SK-N-SH (cell line): ENCODE results near the gene VPS50. TPM values are rescaled to one million over a fixed set of nuclear protein-coding genes. Genes with fewer than 3 reads are reported as not detected.

Source experiments
- CTCF ChIA-PET: fragments of 300-600, 350-600 bp; formaldehyde crosslinking; extraction: SDS; loops from one replicate; lab custom pipeline; 2021; lab: Yijun Ruan, JAX
- POLR2A ChIA-PET: fragments of 350-600 bp; sonication (Branson Sonifier 250); formaldehyde crosslinking; extraction: SDS; loops from one replicate; lab custom pipeline; 2020; ENCODE audit warnings: antibody characterized with exemption, inconsistent platforms; lab: Yijun Ruan, JAX
- DNase-seq: peaks from one replicate; pipeline ENCODE4 v3.0.0; 2012
- H2AFZ ChIP-seq: fragments of 200-600 bp; sonication (generic); 2 replicates; pipeline ENCODE4 v1.8.1; 2016; ENCODE audit warnings: antibody characterized with exemption, mild to moderate bottlenecking, low read depth
- H3F3A ChIP-seq: fragments of 200-600 bp; sonication (generic); replicated peaks from 2 replicates; pipeline ENCODE3; 2016; ENCODE audit warnings: antibody characterized with exemption, mild to moderate bottlenecking; ENCODE audit not compliant: insufficient read depth
- H3K27ac ChIP-seq, 2 experiments: fragments of 200-500 bp in 1 of 2; fragments of 200-600 bp in 1 of 2; sonication (Bioruptor generic) in 1 of 2; sonication (generic), shearing (Covaris generic) in 1 of 2; 2 replicates each; pipeline versions ENCODE4 v1.5.1 to v1.6.1; 2014 to 2016; ENCODE audit warnings: low read depth in 2 of 2, inconsistent platforms in 1 of 2, low read length in 1 of 2, mild to moderate bottlenecking in 1 of 2, mixed read lengths in 1 of 2
- H3K27me3 ChIP-seq: fragments of 200-600 bp; sonication (generic), shearing (Covaris generic); 2 replicates; pipeline ENCODE4 v1.6.1; 2016; ENCODE audit warnings: mixed run types; ENCODE audit not compliant: insufficient read depth
- H3K36me3 ChIP-seq, 2 experiments: fragments of 200-500 bp in 1 of 2; fragments of 200-600 bp in 1 of 2; sonication (Bioruptor generic) in 1 of 2; sonication (generic) in 1 of 2; replicated peaks in 1 of 2; 2 replicates each; pipeline versions ENCODE3 to v1.5.1; 2014 to 2016; ENCODE audit warnings: low read length in 1 of 2, mild to moderate bottlenecking in 1 of 2; ENCODE audit not compliant: insufficient read depth in 2 of 2, control insufficient read depth in 1 of 2
- H3K4me1 ChIP-seq, 2 experiments: fragments of 200-500 bp in 1 of 2; fragments of 200-600 bp in 1 of 2; sonication (Bioruptor generic) in 1 of 2; sonication (generic), shearing (Covaris generic) in 1 of 2; 2 replicates each; pipeline versions ENCODE4 v1.5.1 to v1.6.1; 2014 to 2016; ENCODE audit warnings: low read depth in 1 of 2, low read length in 1 of 2, mixed run types in 1 of 2; ENCODE audit not compliant: insufficient read depth in 2 of 2, control insufficient read depth in 1 of 2
- H3K4me2 ChIP-seq: fragments of 200-600 bp; sonication (generic), shearing (Covaris generic); 2 replicates; pipeline ENCODE4 v1.6.1; 2017; ENCODE audit warnings: mixed run types
- H3K4me3 ChIP-seq, 2 experiments: fragments of 200-500 bp in 1 of 2; fragments of 200-600 bp in 1 of 2; sonication (Bioruptor generic) in 1 of 2; sonication (generic), shearing (Covaris generic) in 1 of 2; 2 replicates each; pipeline versions ENCODE4 v1.5.1 to v1.8.1; 2014 to 2016; ENCODE audit warnings: low read depth in 2 of 2, inconsistent platforms in 1 of 2, low read length in 1 of 2, mild to moderate bottlenecking in 1 of 2, mixed read lengths in 1 of 2, moderate library complexity in 1 of 2
- H3K79me2 ChIP-seq: fragments of 200-600 bp; sonication (generic); 2 replicates; pipeline ENCODE4 v1.8.1; 2017; ENCODE audit warnings: mild to moderate bottlenecking; ENCODE audit not compliant: insufficient read depth
- H3K9ac ChIP-seq: fragments of 200-600 bp; sonication (generic); 2 replicates; pipeline ENCODE4 v1.6.1; 2017; ENCODE audit warnings: mixed run types
- H3K9me2 ChIP-seq: fragments of 200-600 bp; sonication (generic); 2 replicates; pipeline ENCODE4 v1.6.1; 2017; ENCODE audit warnings: mixed run types
- H3K9me3 ChIP-seq: fragments of 200-600 bp; sonication (generic); 2 replicates; pipeline ENCODE4 v1.6.1; 2017; ENCODE audit warnings: mixed run types, mild to moderate bottlenecking, moderate library complexity
- H4K20me1 ChIP-seq: fragments of 200-600 bp; sonication (generic); 2 replicates; pipeline ENCODE4 v1.6.1; 2017; ENCODE audit warnings: mild to moderate bottlenecking, mixed run types; ENCODE audit not compliant: insufficient read depth
- CHD2 ChIP-seq: fragments of 150-350 bp; IDR thresholded peaks from 2 replicates; pipeline ENCODE4 v1.6.1; 2018; ENCODE audit warnings: low read length; ENCODE audit not compliant: partially characterized antibody
- EP300 ChIP-seq, 2 experiments: IDR thresholded peaks; 2 replicates each; pipeline versions ENCODE4 v1.4.0 to v1.6.1; 2012; ENCODE audit warnings: borderline replicate concordance in 1 of 2, low read depth in 1 of 2, low read length in 1 of 2
- FOSL2 ChIP-seq: IDR thresholded peaks from 2 replicates; pipeline ENCODE4 v1.4.0; 2012; ENCODE audit warnings: low read depth, mild to moderate bottlenecking, moderate library complexity, borderline replicate concordance
- GATA2 ChIP-seq: sonication (generic); formaldehyde crosslinking; IDR thresholded peaks from 2 replicates; pipeline ENCODE4 v1.5.0; 2020; ENCODE audit warnings: mild to moderate bottlenecking, missing genetic modification reagents
- JUND ChIP-seq: IDR thresholded peaks from 2 replicates; pipeline ENCODE4 v1.4.0; 2012
- MXI1 ChIP-seq: IDR thresholded peaks from 2 replicates; pipeline ENCODE4 v1.6.1; 2012; ENCODE audit warnings: mild to moderate bottlenecking, low read depth, low read length, improper control_type of control experiment
- NRF1 ChIP-seq: IDR thresholded peaks from 2 replicates; pipeline ENCODE4 v1.6.1; 2012; ENCODE audit warnings: low read depth, mild to moderate bottlenecking, low read length
- POLR2AphosphoS5 ChIP-seq: IDR thresholded peaks from 2 replicates; pipeline ENCODE4 v1.6.1; 2012; ENCODE audit warnings: low read depth, low read length
- RAD21 ChIP-seq: IDR thresholded peaks from 2 replicates; pipeline ENCODE4 v1.6.1; 2012; ENCODE audit warnings: mild to moderate bottlenecking, low read length
- RCOR1 ChIP-seq: fragments of 150-350 bp; IDR thresholded peaks from 2 replicates; pipeline ENCODE4 v1.6.1; 2017; ENCODE audit warnings: antibody characterized with exemption, low read length
- RFX5 ChIP-seq: IDR thresholded peaks from 2 replicates; pipeline ENCODE4 v1.6.1; 2012; ENCODE audit warnings: mild to moderate bottlenecking, improper control_type of control experiment, low read length
- RXRA ChIP-seq: IDR thresholded peaks from 2 replicates; pipeline ENCODE4 v1.4.0; 2012; ENCODE audit warnings: low read depth, mild to moderate bottlenecking, borderline replicate concordance
- SIN3A ChIP-seq: IDR thresholded peaks from 2 replicates; pipeline ENCODE4 v1.6.1; 2012; ENCODE audit warnings: low read depth, mild to moderate bottlenecking, low read length, moderate library complexity, borderline replicate concordance
- SMC3 ChIP-seq: IDR thresholded peaks from 2 replicates; pipeline ENCODE4 v1.6.1; 2012; ENCODE audit warnings: low read depth, low read length, improper control_type of control experiment
- TCF12 ChIP-seq: IDR thresholded peaks from 2 replicates; pipeline ENCODE4 v1.4.0; 2012
- TEAD4 ChIP-seq: IDR thresholded peaks from 2 replicates; pipeline ENCODE4 v1.4.0; 2012; ENCODE audit warnings: mild to moderate bottlenecking, borderline replicate concordance; ENCODE audit not compliant: insufficient read depth
- WGBS: methylation state at CpG from one replicate; pipeline ENCODE4 v1.1.6; 2017; ENCODE audit warnings: low lambda C conversion rate; 5-methylcytosine and 5-hydroxymethylcytosine counted together
- polyA plus RNA-seq, 3 experiments: library from polyadenylated mRNA; depleted of rRNA; stranded (reverse); fragments of >200 nt; gene quantifications; 2 replicates each; pipeline ENCODE4 v1.2.3, GENCODE V29; 2012
- TF ChIP-seq, protein P1 (sequence below): IDR thresholded peaks from 2 replicates; pipeline ENCODE4 v1.4.0; 2012; ENCODE audit warnings: low read depth, borderline replicate concordance
- TF ChIP-seq, protein P2 (sequence below): IDR thresholded peaks from 2 replicates; pipeline ENCODE4 v1.4.0; 2012; ENCODE audit warnings: low read depth, borderline replicate concordance
- TF ChIP-seq, protein P3 (sequence below): IDR thresholded peaks from 2 replicates; pipeline ENCODE4 v1.6.1; 2012; ENCODE audit warnings: mild to moderate bottlenecking, low read depth, low read length, moderate library complexity
- TF ChIP-seq, protein P4 (sequence below): fragments of 150-350 bp; IDR thresholded peaks from 2 replicates; pipeline ENCODE4 v1.6.1; 2016; ENCODE audit warnings: mild to moderate bottlenecking, low read depth, low read length

Gene VPS50
- polyA plus RNA-seq, 1 of the 3 experiments (the other 2 are of a cell fraction) = 9.1 TPM

DNA sequence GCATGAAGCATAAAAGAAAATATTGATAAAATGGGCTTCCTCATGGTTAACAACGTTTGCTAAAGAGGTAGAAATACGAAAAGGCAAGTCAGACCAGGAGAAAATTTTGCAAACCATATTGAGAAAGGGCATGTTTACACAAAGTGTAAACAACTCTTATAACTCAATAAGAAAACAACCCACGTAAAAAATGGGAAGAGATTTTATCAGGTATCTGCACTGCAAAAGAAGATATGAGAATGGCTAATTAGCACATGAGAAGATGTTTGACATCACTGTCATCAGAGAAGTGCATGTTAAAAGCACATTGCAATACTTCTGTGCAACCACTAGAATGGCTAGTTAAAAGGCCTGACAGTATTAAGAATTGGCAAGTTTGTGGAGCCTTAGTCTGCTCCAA lies 99.5 kb downstream of the VPS50 start:
- 94% methylated on average over 3 of the region's 3 CpGs for WGBS
- Histone ChIP-seq H3K79me2 (no peaks in the 10 kb centered on the region; the same call in 1 of the 2 replicates), H3K4me1 (no peaks in the 10 kb centered on the region; a peak in 2 of 4 replicates), H3K36me3 (peaks cover 9 to 11% of the 10 kb centered on the region in 2 experiments), H3K4me3 (no peak overlapping the region), H3F3A (peaks cover 3% of the 10 kb centered on the region)
- no peak for TF ChIP-seq SMC3
- no peak for TF ChIP-seq MXI1
- no peak for TF ChIP-seq JUND
- TF ChIP-seq POLR2AphosphoS5 = no peak
- TF ChIP-seq RAD21 = no peak
- no peak for TF ChIP-seq NRF1
- TF ChIP-seq FOSL2 = no peak
- TF ChIP-seq EP300 (IDR thresholded peaks at IDR 0.05; ENCODE audit: borderline replicate concordance in 1 of 2, low read depth in 1 of 2, low read length in 1 of 2) = no peak
- TF ChIP-seq GATA2 (CRISPR knock-in tag) = no peak
- TF ChIP-seq CHD2 = no peak
- TF ChIP-seq, protein P1, sequence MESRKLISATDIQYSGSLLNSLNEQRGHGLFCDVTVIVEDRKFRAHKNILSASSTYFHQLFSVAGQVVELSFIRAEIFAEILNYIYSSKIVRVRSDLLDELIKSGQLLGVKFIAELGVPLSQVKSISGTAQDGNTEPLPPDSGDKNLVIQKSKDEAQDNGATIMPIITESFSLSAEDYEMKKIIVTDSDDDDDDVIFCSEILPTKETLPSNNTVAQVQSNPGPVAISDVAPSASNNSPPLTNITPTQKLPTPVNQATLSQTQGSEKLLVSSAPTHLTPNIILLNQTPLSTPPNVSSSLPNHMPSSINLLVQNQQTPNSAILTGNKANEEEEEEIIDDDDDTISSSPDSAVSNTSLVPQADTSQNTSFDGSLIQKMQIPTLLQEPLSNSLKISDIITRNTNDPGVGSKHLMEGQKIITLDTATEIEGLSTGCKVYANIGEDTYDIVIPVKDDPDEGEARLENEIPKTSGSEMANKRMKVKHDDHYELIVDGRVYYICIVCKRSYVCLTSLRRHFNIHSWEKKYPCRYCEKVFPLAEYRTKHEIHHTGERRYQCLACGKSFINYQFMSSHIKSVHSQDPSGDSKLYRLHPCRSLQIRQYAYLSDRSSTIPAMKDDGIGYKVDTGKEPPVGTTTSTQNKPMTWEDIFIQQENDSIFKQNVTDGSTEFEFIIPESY = no peak
- TF ChIP-seq, protein P2, sequence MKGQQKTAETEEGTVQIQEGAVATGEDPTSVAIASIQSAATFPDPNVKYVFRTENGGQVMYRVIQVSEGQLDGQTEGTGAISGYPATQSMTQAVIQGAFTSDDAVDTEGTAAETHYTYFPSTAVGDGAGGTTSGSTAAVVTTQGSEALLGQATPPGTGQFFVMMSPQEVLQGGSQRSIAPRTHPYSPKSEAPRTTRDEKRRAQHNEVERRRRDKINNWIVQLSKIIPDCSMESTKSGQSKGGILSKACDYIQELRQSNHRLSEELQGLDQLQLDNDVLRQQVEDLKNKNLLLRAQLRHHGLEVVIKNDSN = no peak
- TF ChIP-seq SIN3A = no peak
- TF ChIP-seq, protein P3, sequence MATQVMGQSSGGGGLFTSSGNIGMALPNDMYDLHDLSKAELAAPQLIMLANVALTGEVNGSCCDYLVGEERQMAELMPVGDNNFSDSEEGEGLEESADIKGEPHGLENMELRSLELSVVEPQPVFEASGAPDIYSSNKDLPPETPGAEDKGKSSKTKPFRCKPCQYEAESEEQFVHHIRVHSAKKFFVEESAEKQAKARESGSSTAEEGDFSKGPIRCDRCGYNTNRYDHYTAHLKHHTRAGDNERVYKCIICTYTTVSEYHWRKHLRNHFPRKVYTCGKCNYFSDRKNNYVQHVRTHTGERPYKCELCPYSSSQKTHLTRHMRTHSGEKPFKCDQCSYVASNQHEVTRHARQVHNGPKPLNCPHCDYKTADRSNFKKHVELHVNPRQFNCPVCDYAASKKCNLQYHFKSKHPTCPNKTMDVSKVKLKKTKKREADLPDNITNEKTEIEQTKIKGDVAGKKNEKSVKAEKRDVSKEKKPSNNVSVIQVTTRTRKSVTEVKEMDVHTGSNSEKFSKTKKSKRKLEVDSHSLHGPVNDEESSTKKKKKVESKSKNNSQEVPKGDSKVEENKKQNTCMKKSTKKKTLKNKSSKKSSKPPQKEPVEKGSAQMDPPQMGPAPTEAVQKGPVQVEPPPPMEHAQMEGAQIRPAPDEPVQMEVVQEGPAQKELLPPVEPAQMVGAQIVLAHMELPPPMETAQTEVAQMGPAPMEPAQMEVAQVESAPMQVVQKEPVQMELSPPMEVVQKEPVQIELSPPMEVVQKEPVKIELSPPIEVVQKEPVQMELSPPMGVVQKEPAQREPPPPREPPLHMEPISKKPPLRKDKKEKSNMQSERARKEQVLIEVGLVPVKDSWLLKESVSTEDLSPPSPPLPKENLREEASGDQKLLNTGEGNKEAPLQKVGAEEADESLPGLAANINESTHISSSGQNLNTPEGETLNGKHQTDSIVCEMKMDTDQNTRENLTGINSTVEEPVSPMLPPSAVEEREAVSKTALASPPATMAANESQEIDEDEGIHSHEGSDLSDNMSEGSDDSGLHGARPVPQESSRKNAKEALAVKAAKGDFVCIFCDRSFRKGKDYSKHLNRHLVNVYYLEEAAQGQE = no peak
- TF ChIP-seq TEAD4 = no peak
- no peak for TF ChIP-seq RFX5
- no peak for TF ChIP-seq RCOR1
- TF ChIP-seq TCF12 = no peak
- TF ChIP-seq RXRA = no peak
- TF ChIP-seq, protein P4, sequence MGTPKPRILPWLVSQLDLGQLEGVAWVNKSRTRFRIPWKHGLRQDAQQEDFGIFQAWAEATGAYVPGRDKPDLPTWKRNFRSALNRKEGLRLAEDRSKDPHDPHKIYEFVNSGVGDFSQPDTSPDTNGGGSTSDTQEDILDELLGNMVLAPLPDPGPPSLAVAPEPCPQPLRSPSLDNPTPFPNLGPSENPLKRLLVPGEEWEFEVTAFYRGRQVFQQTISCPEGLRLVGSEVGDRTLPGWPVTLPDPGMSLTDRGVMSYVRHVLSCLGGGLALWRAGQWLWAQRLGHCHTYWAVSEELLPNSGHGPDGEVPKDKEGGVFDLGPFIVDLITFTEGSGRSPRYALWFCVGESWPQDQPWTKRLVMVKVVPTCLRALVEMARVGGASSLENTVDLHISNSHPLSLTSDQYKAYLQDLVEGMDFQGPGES = no peak
- TF ChIP-seq, all 33 proteins: peak for 0
- no peak for DNase-seq
- no peaks in the 10 kb centered on the region for H3K9me3 ChIP-seq
- H3K27me3 ChIP-seq = no peaks in the 10 kb centered on the region
- H3K4me2 ChIP-seq = no peak overlapping the region
- H2AFZ ChIP-seq = no peak overlapping the region
- no peak overlapping the region for H3K27ac ChIP-seq
- no peaks in the 10 kb centered on the region for H3K9me2 ChIP-seq
- no peak overlapping the region for H3K9ac ChIP-seq
- POLR2A ChIA-PET = interaction anchor here (0.7 kb wide), 1 partner anchor 1806 kb away, joined by 3 read pairs; no protein-coding TSS in a partner anchor
- CTCF ChIA-PET = interaction anchor here (1.0 kb wide), 1 partner anchor 219 kb away, joined by 4 read pairs; no protein-coding TSS in a partner anchor
- H4K20me1 ChIP-seq = no peaks in the 10 kb centered on the region
